ENCODE data around the gene PCDHGA1.

DNA sequence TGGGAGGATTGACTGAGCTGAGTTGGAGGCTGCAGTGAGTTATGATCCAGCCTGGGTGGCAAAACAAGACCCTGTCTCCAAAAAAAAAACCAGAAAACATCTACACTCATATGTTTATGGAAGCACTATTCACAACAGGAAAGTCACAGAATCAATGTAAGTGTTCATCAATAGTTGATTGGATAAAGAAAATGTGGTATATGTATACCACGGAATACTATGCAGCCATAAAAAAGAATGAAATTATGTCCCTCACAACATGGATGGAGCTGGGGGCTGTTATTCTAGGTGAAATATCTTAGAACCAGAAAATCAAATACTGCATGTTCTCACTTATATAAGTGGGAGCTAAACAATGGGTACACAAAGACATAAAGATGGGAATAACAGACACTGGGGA is 23.7 kb upstream of the PCDHGA1 start:
- no peak for TF ChIP-seq POLR2A (IDR thresholded peaks at IDR 0.05; ENCODE audit: low read length)
- no peak for TF ChIP-seq GATA1 (IDR thresholded peaks at IDR 0.05; ENCODE audit: low read depth, low read length)
